Urothelium cell line (cell line): ENCODE data around the gene CYS1.
"Not testable (repeated sequence)": the region's sequence is repeated elsewhere in the genome, so short reads cannot be mapped to it uniquely, and the experiment has no call there.

Source experiments
- DNase-seq: peaks from one replicate; pipeline ENCODE4 v3.0.0; 2011; ENCODE audit warnings: low spot score, mixed read lengths
- FAIRE-seq: peaks from 2 replicates; lab custom pipeline; 2011; peaks lifted over from hg19 to GRCh38; lab: Jason Lieb, UNC

CYS1 gene

GRCh38 chr2:10033251-10034006, 46.8 kb downstream of the CYS1 start:
- DNase-seq (no peak), FAIRE-seq (no peak)

GRCh38 chr2:10032746-10033105, 47.5 kb downstream of the CYS1 start:
- DNase-seq: no peak

GRCh38 chr2:10031886-10032745, 48.1 kb downstream of the CYS1 start:
- DNase-seq: no peak
- FAIRE-seq: no peak

More at GRCh38 chr2:10032746-10033105, 47.5 kb downstream of the CYS1 start:
- FAIRE-seq: no peak

GRCh38 chr2:10030798-10031197, 49.4 kb downstream of the CYS1 start:
- FAIRE-seq: not testable (repeated sequence)

GRCh38 chr2:10030311-10030736, 49.9 kb downstream of the CYS1 start:
- DNase-seq: no peak
- no peak for FAIRE-seq

More at GRCh38 chr2:10030798-10031197, 49.4 kb downstream of the CYS1 start:
- not testable (repeated sequence) for DNase-seq

GRCh38 chr2:10029875-10030223, 50.4 kb downstream of the CYS1 start:
- FAIRE-seq (no peak), DNase-seq (no peak)

- FAIRE-seq (no peak), DNase-seq (no peak)
Observed at GRCh38 chr2:10028988-10029874, 51.0 kb downstream of the CYS1 start.

- FAIRE-seq: peak; percentile 40
- no peak for DNase-seq
Observed at GRCh38 chr2:10028407-10028987, 51.7 kb downstream of the CYS1 start.

- FAIRE-seq (no peak), DNase-seq (no peak)
Observed at GRCh38 chr2:10027660-10028330, 52.4 kb downstream of the CYS1 start.

- FAIRE-seq (no peak), DNase-seq (no peak)
Observed at GRCh38 chr2:10026940-10027569, 53.2 kb downstream of the CYS1 start.

GRCh38 chr2:10022966-10023662, 57.1 kb downstream of the CYS1 start:
- no peak for DNase-seq

GRCh38 chr2:10022445-10022844, 57.8 kb downstream of the CYS1 start:
- DNase-seq: no peak
- no peak for FAIRE-seq

More at GRCh38 chr2:10022966-10023662, 57.1 kb downstream of the CYS1 start:
- no peak for FAIRE-seq

- peak; percentile 5 for FAIRE-seq
- no peak for DNase-seq
Observed at GRCh38 chr2:10022041-10022421, 58.2 kb downstream of the CYS1 start.

- no peak for DNase-seq
- FAIRE-seq: no peak
Observed at GRCh38 chr2:10019602-10020400, 60.4 kb downstream of the CYS1 start.

GRCh38 chr2:10019174-10019573, 61.0 kb downstream of the CYS1 start:
- DNase-seq (no peak), FAIRE-seq (no peak)

GRCh38 chr2:10017313-10017941, 62.8 kb downstream of the CYS1 start:
- FAIRE-seq (no peak), DNase-seq (no peak)

GRCh38 chr2:10016802-10017258, 63.4 kb downstream of the CYS1 start:
- peak; percentile 46 for FAIRE-seq
- no peak for DNase-seq
